GM12801 (cell line): ENCODE measurements around the gene MED12L.

Experiments used
- CTCF ChIP-seq: IDR thresholded peaks from one replicate; pipeline ENCODE4 v1.5.1; 2011; ENCODE audit warnings: control low read depth; ENCODE audit not compliant: insufficient read length; ENCODE audit errors: extremely low read depth

Gene MED12L

GRCh38 chr3:151228666-151229040, 143.2 kb downstream of the MED12L start:
- TF ChIP-seq CTCF, result no peak

- TF ChIP-seq CTCF, result no peak
Measured at GRCh38 chr3:151230646-151231045, 145.2 kb downstream of the MED12L start.

DNA sequence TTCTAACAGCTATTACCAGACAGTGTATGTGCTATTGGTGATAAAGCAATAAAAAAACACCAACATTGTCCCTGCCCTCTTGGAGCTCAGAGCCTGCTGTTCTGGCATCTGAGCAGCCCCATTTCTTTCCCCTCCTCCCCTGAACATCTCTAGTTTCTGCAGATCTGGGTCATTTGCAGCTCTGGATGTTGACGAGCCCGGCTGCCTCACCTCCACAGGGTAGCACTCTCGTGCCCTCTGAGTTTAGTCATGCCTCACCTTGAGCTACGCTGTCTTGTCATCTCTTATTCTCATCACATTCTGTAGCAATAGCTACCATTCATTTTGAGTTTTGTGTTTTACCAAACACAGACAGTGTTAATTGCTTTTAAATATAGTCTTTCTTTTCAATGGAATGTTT, 147.5 kb downstream of the MED12L start:
- no peak for TF ChIP-seq CTCF

DNA sequence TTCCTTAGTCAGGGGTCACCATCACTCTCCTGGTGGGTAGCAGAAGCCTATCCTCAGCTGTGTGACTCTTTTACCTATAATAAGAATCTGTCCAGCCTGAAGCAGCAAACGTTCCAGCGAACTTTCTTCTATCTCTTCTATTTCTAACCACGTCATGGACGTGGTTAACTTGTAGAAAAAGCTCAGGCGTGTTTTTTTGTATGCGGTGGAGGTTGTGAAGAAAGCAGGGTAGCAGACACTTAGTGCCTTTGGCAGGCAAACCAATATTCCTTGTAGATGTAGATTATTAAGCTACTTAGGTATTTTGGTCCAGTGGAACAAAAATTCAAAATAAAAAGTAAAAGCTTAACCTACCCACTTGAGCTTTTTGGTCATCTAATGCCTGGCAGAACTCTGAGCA, 149.4 kb downstream of the MED12L start:
- TF ChIP-seq CTCF, result no peak

GRCh38 chr3:151236316-151236715, 150.9 kb downstream of the MED12L start:
- TF ChIP-seq CTCF, result no peak

DNA sequence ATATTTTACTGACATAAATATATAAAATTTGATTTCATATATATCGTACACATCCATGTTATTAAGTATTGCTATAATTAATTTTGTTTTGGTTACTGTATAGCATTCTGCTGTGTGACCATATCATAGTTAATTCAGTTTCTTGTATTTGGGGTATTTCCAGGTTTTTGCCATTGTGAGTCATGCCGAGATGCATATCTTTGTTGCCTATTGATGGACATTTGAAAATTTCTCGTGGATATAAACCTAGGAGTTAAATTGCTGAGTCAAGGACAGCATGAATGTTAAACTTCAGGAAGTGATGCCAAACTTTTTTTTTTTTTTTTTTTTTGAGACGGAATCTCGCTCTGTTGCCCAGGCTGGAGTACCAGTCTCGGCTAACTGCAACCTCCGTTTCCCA, 151.3 kb downstream of the MED12L start:
- TF ChIP-seq CTCF, result no peak

DNA sequence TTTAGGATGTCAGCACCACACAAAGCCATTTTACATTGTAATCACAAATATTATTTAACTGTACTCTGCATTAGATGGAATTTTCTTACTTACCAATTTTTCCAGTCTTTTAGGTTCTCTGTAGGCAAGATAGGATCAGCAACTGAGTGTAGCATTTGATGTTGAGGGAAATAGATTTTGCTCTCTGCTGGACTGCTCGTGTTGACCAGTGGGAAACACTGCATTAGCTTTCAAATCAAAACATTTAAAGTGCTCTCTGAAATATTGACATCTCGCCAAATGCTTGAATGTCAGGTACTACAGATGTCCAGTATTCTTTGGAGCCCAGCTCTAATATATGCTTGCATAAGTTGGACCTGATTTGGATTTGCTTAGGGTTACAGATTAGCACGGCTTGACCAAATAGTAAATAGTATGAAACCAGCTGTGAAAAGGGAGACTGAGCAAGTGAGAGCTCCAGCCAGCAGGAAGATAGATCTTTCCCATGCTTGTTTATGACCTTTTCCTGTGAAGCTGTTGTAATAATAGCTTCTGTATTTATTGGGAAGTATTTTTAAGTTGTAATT, 163.4 kb downstream of the MED12L start:
- TF ChIP-seq CTCF, result no peak

- no peak for TF ChIP-seq CTCF
Measured at GRCh38 chr3:151256749-151257148, 171.3 kb downstream of the MED12L start.
